GM23248 (cell line): ENCODE results near the gene DAAM1. TPM values are rescaled to one million over a fixed set of nuclear protein-coding genes. Genes with fewer than 3 reads are reported as not detected.
A peak's percentile ranks its signal among the peaks of the same experiment; 100 is the strongest.

ENCODE experiments used
- DNase-seq: peaks from one replicate; pipeline ENCODE4 v3.0.0-alpha.2; 2015
- H2AFZ ChIP-seq: fragments of 200-600 bp; sonication (generic); 2 replicates; pipeline ENCODE4 v1.6.1; 2016; ENCODE audit warnings: antibody characterized with exemption
- H3F3A ChIP-seq: fragments of 200-600 bp; sonication (generic); 2 replicates; pipeline ENCODE4 v1.6.1; 2016; ENCODE audit warnings: mild to moderate bottlenecking, antibody characterized with exemption, mixed run types; ENCODE audit not compliant: insufficient read depth
- H3K27ac ChIP-seq: fragments of 200-600 bp; sonication (generic); 2 replicates; pipeline ENCODE4 v1.5.1; 2016; ENCODE audit warnings: mild to moderate bottlenecking
- H3K27me3 ChIP-seq: fragments of 200-600 bp; sonication (generic); replicated peaks from 2 replicates; pipeline ENCODE4 v1.6.1; 2016; ENCODE audit warnings: mild to moderate bottlenecking; ENCODE audit not compliant: insufficient read depth
- H3K36me3 ChIP-seq: fragments of 200-600 bp; sonication (generic); 2 replicates; pipeline ENCODE4 v1.6.1; 2016; ENCODE audit warnings: low read depth, mild to moderate bottlenecking
- H3K4me1 ChIP-seq: fragments of 200-600 bp; sonication (generic); 2 replicates; pipeline ENCODE4 v1.6.1; 2016; ENCODE audit warnings: mild to moderate bottlenecking; ENCODE audit not compliant: insufficient read depth
- H3K4me2 ChIP-seq: fragments of 200-600 bp; sonication (generic); one replicate; pipeline ENCODE4 v1.6.1; 2016; ENCODE audit warnings: mild to moderate bottlenecking; ENCODE audit not compliant: unreplicated experiment
- H3K4me3 ChIP-seq: fragments of 200-600 bp; sonication (generic); 2 replicates; pipeline ENCODE4 v1.5.1; 2016; ENCODE audit warnings: mild to moderate bottlenecking
- H3K79me2 ChIP-seq: fragments of 200-600 bp; sonication (generic); 2 replicates; pipeline ENCODE4 v1.6.1; 2016; ENCODE audit warnings: mild to moderate bottlenecking; ENCODE audit not compliant: insufficient read depth
- H3K9ac ChIP-seq: fragments of 200-600 bp; sonication (generic); 2 replicates; pipeline ENCODE4 v1.6.1; 2016; ENCODE audit warnings: mild to moderate bottlenecking
- H3K9me2 ChIP-seq: fragments of 200-600 bp; sonication (generic); 2 replicates; pipeline ENCODE4 v1.6.1; 2016; ENCODE audit warnings: mixed run types, mild to moderate bottlenecking, moderate library complexity; ENCODE audit not compliant: insufficient read depth
- H3K9me3 ChIP-seq: fragments of 200-600 bp; sonication (generic); one replicate; pipeline ENCODE4 v1.6.1; 2017; ENCODE audit warnings: low read depth
- H4K20me1 ChIP-seq: fragments of 200-600 bp; sonication (generic); 2 replicates; pipeline ENCODE4 v1.6.0; 2016; ENCODE audit not compliant: insufficient read depth
- EZH2 ChIP-seq: fragments of 200-600 bp; sonication (generic); IDR thresholded peaks from 2 replicates; pipeline ENCODE4 v1.6.1; 2018; ENCODE audit warnings: antibody characterized with exemption, mild to moderate bottlenecking; ENCODE audit not compliant: insufficient read depth, poor library complexity, severe bottlenecking
- EZH2phosphoT487 ChIP-seq: fragments of 200-600 bp; sonication (generic); IDR thresholded peaks from 2 replicates; pipeline ENCODE4 v1.6.1; 2018; ENCODE audit warnings: antibody characterized with exemption, moderate library complexity, mild to moderate bottlenecking, low read depth; ENCODE audit not compliant: insufficient read depth
- WGBS, 2 experiments: methylation state at CpG; one replicate each; pipeline ENCODE4 v1.1.6; 2015 to 2017; ENCODE audit warnings: low lambda C conversion rate in 2 of 2, low coverage in 1 of 2; ENCODE audit errors: missing lambda C conversion rate in 2 of 2; 5-methylcytosine and 5-hydroxymethylcytosine counted together
- in situ Hi-C: fragments of 300-500 bp; cut with MboI; formaldehyde crosslinking; loops from 2 replicates; pipeline ENCODE4 v1.15.0; 2020
- polyA plus RNA-seq: library from polyadenylated mRNA; unstranded; fragments of >200 nt; fragmentation: Nextera tagmentation; extraction: Ambion mirVana; gene quantifications from 2 replicates; pipeline ENCODE4 v1.2.1, GENCODE V29; 2016
- total RNA-seq: library from RNA; depleted of rRNA; stranded (reverse); fragments of >200 nt; shearing (Covaris generic); gene quantifications from 2 replicates; pipeline ENCODE4 v1.2.3, GENCODE V29; 2014

DAAM1 gene
- total and polyA plus RNA-seq, 2 experiments from 2014 or later, result 17.4 to 17.5 TPM

GRCh38 chr14:59355091-59355490, 166.6 kb downstream of the DAAM1 start:
- peak overlapping the region; percentile 52 for H3K27ac ChIP-seq
- TF ChIP-seq EZH2phosphoT487 (no peak), EZH2 (no peak)
- H3K79me2 ChIP-seq, result no peaks in the 10 kb centered on the region
- H3K9me3 ChIP-seq, result no peaks in the 10 kb centered on the region
- no peaks in the 10 kb centered on the region for H4K20me1 ChIP-seq
- no peak for DNase-seq
- in situ Hi-C loops, result no loop called here
- no peak overlapping the region for H3K4me2 ChIP-seq
- no peaks in the 10 kb centered on the region for H3K27me3 ChIP-seq
- WGBS, 2 experiments, result 74 to 80% methylated on average over 3 of the region's 3 CpGs
- peaks cover 37% of the 10 kb centered on the region for H3K4me1 ChIP-seq
- H3K9ac ChIP-seq, result no peak overlapping the region
- H3F3A ChIP-seq, result peaks cover 24% of the 10 kb centered on the region
- H3K36me3 ChIP-seq, result peaks cover 29% of the 10 kb centered on the region
- H2AFZ ChIP-seq, result no peak overlapping the region
- H3K9me2 ChIP-seq, result no peaks in the 10 kb centered on the region
- no peak overlapping the region for H3K4me3 ChIP-seq

- 89 to 94% methylated on average over 2 of the region's 2 CpGs for WGBS, 2 experiments
- TF ChIP-seq EZH2 (no peak), EZH2phosphoT487 (no peak)
- H3K4me3 ChIP-seq, result no peak overlapping the region
Measured at GRCh38 chr14:59356312-59356711, 167.8 kb downstream of the DAAM1 start.

DNA sequence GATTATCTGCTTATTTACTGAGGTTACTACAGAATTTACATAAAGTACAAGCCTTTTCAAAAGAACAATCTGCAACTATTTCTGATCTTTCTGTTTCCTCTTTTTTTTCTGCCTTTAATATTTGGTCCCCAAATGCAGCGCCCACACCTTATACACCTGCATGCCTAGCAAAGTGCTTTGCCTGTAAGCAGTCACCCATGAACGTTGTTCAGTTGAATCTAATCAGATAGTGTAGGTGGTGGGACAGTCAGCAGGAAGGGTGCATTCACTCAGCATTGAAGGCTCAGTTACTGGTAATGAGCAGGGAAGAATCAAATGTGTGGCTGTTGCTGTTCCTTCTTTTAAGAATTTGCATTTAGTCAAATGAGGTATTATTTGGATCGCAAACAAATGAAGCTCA, 168.3 kb downstream of the DAAM1 start:
- Histone ChIP-seq H3K36me3 (peaks cover 26% of the 10 kb centered on the region), H4K20me1 (no peaks in the 10 kb centered on the region), H3K4me1 (peaks cover 44% of the 10 kb centered on the region), H3K79me2 (no peaks in the 10 kb centered on the region), H3K9me2 (no peaks in the 10 kb centered on the region), H3K4me3 (no peak overlapping the region), H3K4me2 (no peak overlapping the region), H2AFZ (no peak overlapping the region), H3K27me3 (no peaks in the 10 kb centered on the region), H3K9me3 (no peaks in the 10 kb centered on the region), H3K27ac (no peak overlapping the region), H3K9ac (no peak overlapping the region), H3F3A (peaks cover 26% of the 10 kb centered on the region)
- in situ Hi-C loops, result no loop called here
- no peak for TF ChIP-seq EZH2phosphoT487
- no peak for TF ChIP-seq EZH2
- no peak for DNase-seq
- 75 to 83% methylated on average over 3 of the region's 3 CpGs for WGBS, 2 experiments

More at GRCh38 chr14:59356312-59356711, 167.8 kb downstream of the DAAM1 start:
- no peak overlapping the region for H3K27ac ChIP-seq
- peaks cover 26% of the 10 kb centered on the region for H3F3A ChIP-seq
- no peaks in the 10 kb centered on the region for H4K20me1 ChIP-seq
- no peaks in the 10 kb centered on the region for H3K79me2 ChIP-seq
- in situ Hi-C loops, result no loop called here
- no peaks in the 10 kb centered on the region for H3K27me3 ChIP-seq
- no peak overlapping the region for H3K4me2 ChIP-seq
- no peak for DNase-seq
- H3K9me2 ChIP-seq, result no peaks in the 10 kb centered on the region
- H3K4me1 ChIP-seq, result peaks cover 42% of the 10 kb centered on the region
- peaks cover 31% of the 10 kb centered on the region for H3K36me3 ChIP-seq
- no peak overlapping the region for H3K9ac ChIP-seq
- H3K9me3 ChIP-seq, result no peaks in the 10 kb centered on the region
- no peak overlapping the region for H2AFZ ChIP-seq

- peak; percentile 80 for DNase-seq
- peaks cover 53% of the 10 kb centered on the region for H3K4me1 ChIP-seq
- no peak overlapping the region for H3K4me3 ChIP-seq
- in situ Hi-C loops, result no loop called here
- H3F3A ChIP-seq, result peaks cover 35% of the 10 kb centered on the region
- peak overlapping the region; percentile 53 for H3K27ac ChIP-seq
- H3K9me3 ChIP-seq, result no peaks in the 10 kb centered on the region
- no peaks in the 10 kb centered on the region for H4K20me1 ChIP-seq
- H3K9ac ChIP-seq, result no peak overlapping the region
- peaks cover 14% of the 10 kb centered on the region; the same call in 1 of the 2 replicates for H3K36me3 ChIP-seq
- no peaks in the 10 kb centered on the region for H3K79me2 ChIP-seq
- H3K4me2 ChIP-seq, result peak overlapping the region; percentile 9
- H2AFZ ChIP-seq, result no peak overlapping the region
- 0 to 11% methylated on average over 1 of the region's 1 CpG for WGBS, 2 experiments
- H3K9me2 ChIP-seq, result no peaks in the 10 kb centered on the region
- no peaks in the 10 kb centered on the region for H3K27me3 ChIP-seq
- TF ChIP-seq EZH2phosphoT487, result 0 out of 2 replicates have a peak, but pooled peaks have one; percentile 61
- TF ChIP-seq EZH2, result no peak
Measured at GRCh38 chr14:59358102-59358501, 169.6 kb downstream of the DAAM1 start.

- Histone ChIP-seq H3K4me1 (peaks cover 60% of the 10 kb centered on the region), H3K9me2 (no peaks in the 10 kb centered on the region), H3K79me2 (no peaks in the 10 kb centered on the region), H2AFZ (no peak overlapping the region), H4K20me1 (no peaks in the 10 kb centered on the region), H3F3A (peaks cover 42% of the 10 kb centered on the region), H3K9ac (no peak overlapping the region), H3K4me2 (no peak overlapping the region), H3K9me3 (no peaks in the 10 kb centered on the region), H3K36me3 (peaks cover 13% of the 10 kb centered on the region; the same call in 1 of the 2 replicates), H3K4me3 (no peak overlapping the region), H3K27ac (no peak overlapping the region; the same call in 1 of the 2 replicates), H3K27me3 (no peaks in the 10 kb centered on the region)
- no peak for TF ChIP-seq EZH2phosphoT487
- TF ChIP-seq EZH2, result no peak
- DNase-seq, result no peak
- in situ Hi-C loops, result no loop called here
- 100% methylated on average over 1 of the region's 1 CpG for WGBS, 2 experiments
Measured at GRCh38 chr14:59358784-59359183, 170.3 kb downstream of the DAAM1 start.
